GM12878 (cell line): ENCODE data around the gene SCGB1A1. TPM values are rescaled to one million over a fixed set of nuclear protein-coding genes. Genes with fewer than 3 reads are reported as not detected.

Experiments
- ATAC-seq: fragments of 200-7000 bp; cut with Tn5 transposase; 3 replicates; pipeline ENCODE4 v1.9.1; 2020; ENCODE audit warnings: mild to moderate bottlenecking, moderate library complexity
- BruUV-seq: library from RNA; stranded (reverse); fragments of 400-500 nt; replicated peaks from 2 replicates; lab custom pipeline; 2021; lab: Mats Ljungman, UMichigan
- CTCF ChIA-PET: fragments of 300-600 bp; sonication (Branson Sonifier 250); formaldehyde crosslinking; extraction: SDS; loops from one replicate; lab custom pipeline; 2021; ENCODE audit warnings: inconsistent platforms; lab: Yijun Ruan, JAX
- POLR2A ChIA-PET: fragments of 350-600 bp; formaldehyde crosslinking; extraction: SDS; loops from one replicate; lab custom pipeline; 2021; ENCODE audit warnings: inconsistent platforms; lab: Charles Lee
- RAD21 ChIA-PET: fragments of 300-600 bp; sonication (Branson Sonifier 250); formaldehyde crosslinking; loops from one replicate; lab custom pipeline; 2023; ENCODE audit warnings: antibody characterized with exemption; ENCODE audit not compliant: unreplicated experiment; lab: Charles Lee
- SMC1A ChIA-PET: fragments of 300-600 bp; sonication (Branson Sonifier 250); formaldehyde crosslinking; loops from one replicate; lab custom pipeline; 2023; ENCODE audit not compliant: unreplicated experiment, uncharacterized antibody; lab: Charles Lee
- DNase-seq: peaks from one replicate; pipeline ENCODE4 v3.0.0-alpha.2; 2011; ENCODE audit warnings: low read depth, low spot score
- FAIRE-seq: peaks from 3 replicates; lab custom pipeline; 2011; peaks lifted over from hg19 to GRCh38; lab: Jason Lieb, UNC
- H2AFZ ChIP-seq: 2 replicates; pipeline ENCODE4 v1.6.0; 2011; ENCODE audit warnings: low read depth, low read length, control low read depth; ENCODE audit not compliant: control insufficient read depth
- H3K27ac ChIP-seq: 2 replicates; pipeline ENCODE4 v1.5.1; 2011; ENCODE audit warnings: control low read depth; ENCODE audit not compliant: control insufficient read depth, insufficient read depth
- H3K27me3 ChIP-seq, 2 experiments: replicated peaks in 1 of 2; 2 replicates each; pipeline versions ENCODE4 v1.6.0 to v1.6.1; 2011; ENCODE audit warnings: low read length in 1 of 2; ENCODE audit not compliant: control insufficient read depth in 2 of 2, insufficient read depth in 2 of 2
- H3K36me3 ChIP-seq, 2 experiments: 2 replicates each; pipeline ENCODE4 v1.5.1; 2011; ENCODE audit warnings: low read length in 1 of 2; ENCODE audit not compliant: control insufficient read depth in 2 of 2, insufficient read depth in 2 of 2
- H3K4me1 ChIP-seq: 2 replicates; pipeline ENCODE4 v1.6.1; 2011; ENCODE audit warnings: mild to moderate bottlenecking, low read length, moderate library complexity, mixed read lengths; ENCODE audit not compliant: control insufficient read depth, insufficient read depth
- H3K4me2 ChIP-seq: 2 replicates; pipeline ENCODE4 v1.6.0; 2011; ENCODE audit warnings: control low read depth; ENCODE audit not compliant: control insufficient read depth, insufficient read depth
- H3K4me3 ChIP-seq: fragments of 200-600 bp; sonication (generic); 2 replicates; pipeline ENCODE4 v1.5.1; 2016
- H3K79me2 ChIP-seq: 2 replicates; pipeline ENCODE4 v1.6.0; 2011; ENCODE audit warnings: low read length; ENCODE audit not compliant: control insufficient read depth, insufficient read depth
- H3K9ac ChIP-seq: 2 replicates; pipeline ENCODE4 v1.8.0; 2011; ENCODE audit warnings: low read length, control low read depth, mixed read lengths; ENCODE audit not compliant: control insufficient read depth, insufficient read depth
- H3K9me3 ChIP-seq: replicated peaks from 3 replicates; pipeline ENCODE4 v1.5.1; 2011; ENCODE audit warnings: mild to moderate bottlenecking, low read length; ENCODE audit not compliant: control insufficient read depth, insufficient read depth
- H4K20me1 ChIP-seq: 2 replicates; pipeline ENCODE4 v1.6.0; 2011; ENCODE audit not compliant: control insufficient read depth, insufficient read depth
- ASH2L ChIP-seq: fragments of 300-600, 200-600 bp; sonication (generic); IDR thresholded peaks from 2 replicates; pipeline ENCODE4 v1.6.1; 2017; ENCODE audit warnings: low read depth, mild to moderate bottlenecking, borderline replicate concordance
- BHLHE40 ChIP-seq, 2 experiments: fragments of 450-650 bp in 1 of 2; IDR thresholded peaks; 2 replicates each; pipeline ENCODE4 v1.6.1; 2011 to 2017; ENCODE audit warnings: low read depth in 2 of 2, borderline replicate concordance in 1 of 2, improper control_type of control experiment in 1 of 2, low read length in 1 of 2, mild to moderate bottlenecking in 1 of 2
- BRCA1 ChIP-seq: IDR thresholded peaks from 2 replicates; pipeline ENCODE4 v1.6.1; 2011; ENCODE audit warnings: low read depth, low read length, improper control_type of control experiment
- CBX5 ChIP-seq: sonication (generic); IDR thresholded peaks from 2 replicates; pipeline ENCODE4 v1.6.1; 2016; ENCODE audit warnings: low read depth, moderate library complexity, mild to moderate bottlenecking, inconsistent platforms
- CHD4 ChIP-seq: fragments of 200-600 bp; sonication (generic); IDR thresholded peaks from 2 replicates; pipeline ENCODE4 v1.6.1; 2016; ENCODE audit warnings: mild to moderate bottlenecking
- ESRRA ChIP-seq: IDR thresholded peaks from 2 replicates; pipeline ENCODE4 v1.6.1; 2012; ENCODE audit warnings: mild to moderate bottlenecking, low read length, improper control_type of control experiment
- FOXK2 ChIP-seq: fragments of 450-650 bp; IDR thresholded peaks from 2 replicates; pipeline ENCODE4 v1.6.1; 2017; ENCODE audit warnings: mild to moderate bottlenecking, moderate library complexity
- FOXM1 ChIP-seq: IDR thresholded peaks from 2 replicates; pipeline ENCODE4 v1.6.1; 2012; ENCODE audit warnings: low read depth, mild to moderate bottlenecking, inconsistent platforms, low read length, moderate library complexity
- GATAD2B ChIP-seq: fragments of 450-650 bp; conservative IDR thresholded peaks from 2 replicates; pipeline ENCODE4 v1.6.1; 2017; ENCODE audit warnings: low read depth, mild to moderate bottlenecking, moderate library complexity
- HSF1 ChIP-seq: fragments of 150-350 bp; IDR thresholded peaks from 2 replicates; pipeline ENCODE4 v1.6.1; 2014; ENCODE audit warnings: mild to moderate bottlenecking, low read depth, low read length
- LARP7 ChIP-seq: fragments of 450-650 bp; IDR thresholded peaks from 2 replicates; pipeline ENCODE4 v1.6.1; 2017; ENCODE audit warnings: mild to moderate bottlenecking
- MTA2 ChIP-seq: fragments of 450-650 bp; IDR thresholded peaks from 2 replicates; pipeline ENCODE4 v1.6.1; 2016; ENCODE audit warnings: low read depth, mild to moderate bottlenecking, moderate library complexity
- MYC ChIP-seq: IDR thresholded peaks from 2 replicates; pipeline ENCODE4 v1.6.1; 2011; ENCODE audit warnings: mild to moderate bottlenecking, low read length, moderate library complexity, inconsistent platforms; ENCODE audit not compliant: insufficient read depth, insufficient replicate concordance, insufficient read length, severe bottlenecking
- NRF1 ChIP-seq: conservative IDR thresholded peaks from 2 replicates; pipeline ENCODE4 v1.6.1; 2011; ENCODE audit warnings: mild to moderate bottlenecking, low read depth, low read length, improper control_type of control experiment
- REST ChIP-seq: IDR thresholded peaks from 2 replicates; pipeline ENCODE4 v1.6.1; 2012; ENCODE audit warnings: mild to moderate bottlenecking, low read depth, low read length
- SMARCA5 ChIP-seq: fragments of 450-650 bp; IDR thresholded peaks from 2 replicates; pipeline ENCODE4 v1.6.1; 2017; ENCODE audit warnings: mild to moderate bottlenecking
- TAF1 ChIP-seq: IDR thresholded peaks from 2 replicates; pipeline ENCODE4 v1.6.1; 2011; ENCODE audit warnings: mild to moderate bottlenecking, low read depth, low read length, borderline replicate concordance
- TCF12 ChIP-seq: IDR thresholded peaks from 2 replicates; pipeline ENCODE4 v1.6.1; 2011; ENCODE audit warnings: low read depth, mild to moderate bottlenecking, low read length
- ZNF217 ChIP-seq: fragments of 450-650 bp; IDR thresholded peaks from 2 replicates; pipeline ENCODE4 v1.6.1; 2017; ENCODE audit warnings: antibody characterized with exemption, mild to moderate bottlenecking
- WGBS: methylation state at CpG from one replicate; pipeline ENCODE4 v1.1.6; 2016; ENCODE audit warnings: low lambda C conversion rate; ENCODE audit not compliant: insufficient replicate concordance, insufficient coverage; ENCODE audit errors: missing lambda C conversion rate; 5-methylcytosine and 5-hydroxymethylcytosine counted together
- in situ Hi-C: fragments of 300-500 bp; cut with MboI; formaldehyde crosslinking; loops from 9 replicates; pipeline ENCODE4 v1.14.3; 2018; ENCODE audit warnings: mixed read lengths
- intact Hi-C: fragments of 100-400 bp; cut with micrococcal nuclease; formaldehyde crosslinking; loops from one replicate; pipeline ENCODE4 v1.14.2; 2022; ENCODE audit not compliant: unreplicated experiment
- polyA plus RNA-seq, 11 experiments: library from polyadenylated mRNA; depleted of rRNA in 4 of 11; unstranded in 6 of 11; stranded (reverse) in 5 of 11; fragments of >200 nt; fragmentation: Nextera tagmentation in 4 of 11; fragmentation: Illumina TruSeq in 1 of 11; extraction: Ambion mirVana in 4 of 11; extraction: Trizol in 1 of 11; gene quantifications; 1 replicate in 1 of 11; 2 replicates in 10 of 11; pipeline versions ENCODE4 v1.2.1 to v1.2.3, GENCODE V29; 2011 to 2016; ENCODE audit warnings: inconsistent platforms in 2 of 11, missing spikeins in 2 of 11, low read depth in 1 of 11
- total RNA-seq, 4 experiments: library from RNA; depleted of rRNA in 3 of 4; stranded (reverse); fragments of >200 nt in 3 of 4; fragmentation: Illumina TruSeq in 1 of 4; extraction: Trizol in 1 of 4; gene quantifications; 2 replicates each; pipeline versions ENCODE4 v1.2.1 to v1.2.3, GENCODE V29; 2013 to 2021
- TF ChIP-seq, protein P1 (sequence below): fragments of 450-650 bp; IDR thresholded peaks from 2 replicates; pipeline ENCODE4 v1.6.1; 2017; ENCODE audit warnings: mild to moderate bottlenecking

The SCGB1A1 gene
- total and polyA plus RNA-seq, 10 of the 15 experiments (the other 5 are each of a cell fraction or from before 2014, with no cell fraction given) = not detected

DNA sequence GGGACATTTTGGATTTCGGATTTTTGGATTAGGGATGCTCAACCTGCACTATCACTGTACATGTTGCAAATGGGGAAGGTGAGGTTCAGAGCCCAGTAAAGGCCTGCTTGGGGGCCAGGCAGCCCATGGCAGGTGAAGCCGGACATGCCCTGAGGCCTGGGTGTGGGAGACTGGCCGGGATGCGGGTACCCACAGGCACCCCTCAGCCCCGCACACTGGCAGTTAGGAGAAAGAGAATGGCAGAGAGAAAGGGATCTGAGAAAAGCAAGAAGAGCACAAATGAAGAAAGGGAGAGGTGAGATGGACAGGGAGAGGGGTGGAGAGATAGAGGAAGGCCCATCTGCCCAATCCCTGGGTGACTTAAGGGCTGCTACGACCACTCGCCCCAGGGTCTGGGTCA, 52.8 kb downstream of the SCGB1A1 start:
- CTCF ChIA-PET = no interaction called here
- FAIRE-seq = no peak
- POLR2A ChIA-PET = no interaction called here
- Histone ChIP-seq H4K20me1 (no peaks in the 10 kb centered on the region), H2AFZ (no peak overlapping the region), H3K36me3 (no peaks in the 10 kb centered on the region), H3K4me3 (no peak overlapping the region), H3K79me2 (no peaks in the 10 kb centered on the region), H3K27ac (no peak overlapping the region), H3K4me1 (no peaks in the 10 kb centered on the region), H3K27me3 (no peaks in the 10 kb centered on the region; a peak in 1 of 4 replicates), H3K9me3 (no peaks in the 10 kb centered on the region), H3K9ac (no peak overlapping the region), H3K4me2 (no peak overlapping the region)
- RAD21 ChIA-PET = no interaction called here
- no peak for ATAC-seq
- in situ Hi-C loops = no loop called here
- 82% methylated on average over 7 of the region's 7 CpGs for WGBS
- SMC1A ChIA-PET = no interaction called here
- DNase-seq = no peak
- no TSS peak for BruUV-seq
- TF ChIP-seq FOXM1 (no peak), HSF1 (no peak), ESRRA (no peak), MYC (no peak), SMARCA5 (no peak), REST (no peak), LARP7 (no peak), ZNF217 (no peak), MTA2 (no peak), ASH2L (no peak), GATAD2B (no peak), TAF1 (no peak), CBX5 (no peak), CHD4 (no peak), FOXK2 (no peak), BRCA1 (no peak), BHLHE40 (IDR thresholded peaks at IDR 0.05; ENCODE audit: borderline replicate concordance in 1 of 2, low read depth in 2 of 2, low read length in 1 of 2) (no peak), NRF1 (no peak), TCF12 (no peak)
- TF ChIP-seq, protein P1, sequence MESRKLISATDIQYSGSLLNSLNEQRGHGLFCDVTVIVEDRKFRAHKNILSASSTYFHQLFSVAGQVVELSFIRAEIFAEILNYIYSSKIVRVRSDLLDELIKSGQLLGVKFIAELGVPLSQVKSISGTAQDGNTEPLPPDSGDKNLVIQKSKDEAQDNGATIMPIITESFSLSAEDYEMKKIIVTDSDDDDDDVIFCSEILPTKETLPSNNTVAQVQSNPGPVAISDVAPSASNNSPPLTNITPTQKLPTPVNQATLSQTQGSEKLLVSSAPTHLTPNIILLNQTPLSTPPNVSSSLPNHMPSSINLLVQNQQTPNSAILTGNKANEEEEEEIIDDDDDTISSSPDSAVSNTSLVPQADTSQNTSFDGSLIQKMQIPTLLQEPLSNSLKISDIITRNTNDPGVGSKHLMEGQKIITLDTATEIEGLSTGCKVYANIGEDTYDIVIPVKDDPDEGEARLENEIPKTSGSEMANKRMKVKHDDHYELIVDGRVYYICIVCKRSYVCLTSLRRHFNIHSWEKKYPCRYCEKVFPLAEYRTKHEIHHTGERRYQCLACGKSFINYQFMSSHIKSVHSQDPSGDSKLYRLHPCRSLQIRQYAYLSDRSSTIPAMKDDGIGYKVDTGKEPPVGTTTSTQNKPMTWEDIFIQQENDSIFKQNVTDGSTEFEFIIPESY = no peak
- intact Hi-C loops = no loop called here
